GM21528 (cell line): ENCODE data around the gene CDKN2B.

Experiments used
- ATAC-seq: cut with Tn5 transposase; IDR thresholded peaks from one replicate; pipeline ENCODE4 v1.9.1; 2021; ENCODE audit warnings: mild to moderate bottlenecking, moderate library complexity; ENCODE audit not compliant: unreplicated experiment, low FRiP score

Gene CDKN2B

DNA sequence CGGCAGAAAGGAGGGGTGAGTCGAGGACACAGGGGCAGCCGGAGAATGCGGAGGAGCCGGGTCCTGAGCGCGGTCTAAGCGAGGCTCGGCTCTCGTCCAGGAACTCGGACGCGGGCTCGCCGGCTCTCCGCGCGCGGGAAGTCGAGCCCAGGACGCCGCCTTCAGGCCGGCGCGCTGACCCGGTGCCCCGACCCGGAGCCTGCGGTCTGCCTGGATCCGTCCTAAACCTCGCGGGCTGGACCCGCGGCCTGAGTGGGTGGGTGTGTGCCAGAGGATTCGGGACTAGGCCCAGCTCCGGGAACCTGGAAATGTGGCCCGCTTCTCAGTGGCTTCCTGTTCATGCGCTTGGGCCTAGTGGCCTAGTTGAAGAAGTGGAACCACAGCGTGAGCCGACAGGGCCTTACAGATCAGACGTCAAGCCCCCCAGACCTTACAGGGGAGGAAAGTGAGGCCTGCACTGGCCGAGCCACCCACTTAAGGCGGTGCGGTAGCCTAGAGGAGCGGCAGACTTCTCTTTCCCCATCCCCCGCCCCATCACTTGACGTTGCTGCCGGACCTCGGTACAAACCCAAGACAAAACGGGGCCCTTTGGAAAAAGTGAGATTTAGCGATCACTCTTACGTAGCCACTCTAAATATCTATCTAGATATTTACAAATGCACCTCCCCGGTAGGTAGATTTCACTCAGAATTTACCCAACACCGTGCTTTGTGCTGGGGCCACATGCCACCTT, 13.3 kb downstream of the CDKN2B start:
- ATAC-seq: peak; percentile 27

DNA sequence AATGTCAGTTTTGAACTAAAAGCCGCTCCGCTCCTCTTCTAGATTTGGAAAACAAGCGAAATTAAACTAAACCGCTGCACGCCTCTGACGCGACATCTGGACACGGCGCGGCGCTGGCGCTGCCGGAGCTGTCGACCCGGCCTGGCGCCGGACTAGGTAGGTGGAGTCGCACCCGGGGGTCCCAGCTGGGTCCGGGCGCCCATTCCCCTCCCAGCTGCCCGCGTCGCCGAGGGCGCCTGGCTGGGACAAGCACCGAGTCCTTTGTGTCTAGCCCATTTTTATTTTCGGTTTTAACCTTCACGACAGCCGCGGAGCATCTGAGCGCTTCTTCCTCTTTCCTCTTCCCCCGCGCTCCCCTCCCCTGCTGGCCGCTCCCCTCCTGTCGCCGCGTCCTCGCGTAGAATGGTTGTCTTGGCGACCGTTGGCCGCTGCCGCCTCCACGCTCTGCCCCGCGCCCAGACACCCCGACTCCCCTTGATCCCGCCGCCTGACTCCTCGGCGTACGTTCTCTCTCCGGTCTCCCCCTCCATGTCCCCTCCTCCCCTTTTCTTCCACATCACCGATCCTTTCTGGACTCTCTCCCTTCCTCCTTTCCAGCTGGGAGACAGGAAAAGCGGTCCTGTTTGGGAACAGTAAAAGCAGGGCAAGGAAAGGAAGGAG, 14.0 kb downstream of the CDKN2B start:
- peak; percentile 86 for ATAC-seq

DNA sequence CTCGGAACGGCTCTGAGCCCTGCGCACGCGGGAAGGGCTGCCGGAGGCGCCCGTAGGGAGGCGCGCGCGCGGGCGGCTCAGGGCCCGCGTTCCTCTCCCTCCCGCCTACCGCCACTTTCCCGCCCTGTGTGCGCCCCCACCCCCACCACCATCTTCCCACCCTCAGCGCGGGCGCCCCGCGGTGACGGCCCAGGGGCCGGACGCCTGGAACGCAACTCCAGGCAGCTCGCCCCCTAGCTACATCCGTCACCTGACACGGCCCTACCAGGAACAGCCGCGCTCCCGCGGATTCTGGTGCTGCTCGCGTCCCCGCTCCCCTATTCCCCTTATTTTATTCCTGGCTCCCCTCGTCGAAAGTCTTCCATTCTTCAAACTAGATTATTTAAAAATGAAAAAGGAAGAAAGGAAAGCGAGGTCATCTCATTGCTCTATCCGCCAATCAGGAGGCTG, 14.5 kb downstream of the CDKN2B start, which contains the start of gene CDKN2B-AS1:
CDKN2B-AS1 (plus strand) TSS at position 236 of the 450 bp plus-strand sequence.
- ATAC-seq: peak; percentile 62

DNA sequence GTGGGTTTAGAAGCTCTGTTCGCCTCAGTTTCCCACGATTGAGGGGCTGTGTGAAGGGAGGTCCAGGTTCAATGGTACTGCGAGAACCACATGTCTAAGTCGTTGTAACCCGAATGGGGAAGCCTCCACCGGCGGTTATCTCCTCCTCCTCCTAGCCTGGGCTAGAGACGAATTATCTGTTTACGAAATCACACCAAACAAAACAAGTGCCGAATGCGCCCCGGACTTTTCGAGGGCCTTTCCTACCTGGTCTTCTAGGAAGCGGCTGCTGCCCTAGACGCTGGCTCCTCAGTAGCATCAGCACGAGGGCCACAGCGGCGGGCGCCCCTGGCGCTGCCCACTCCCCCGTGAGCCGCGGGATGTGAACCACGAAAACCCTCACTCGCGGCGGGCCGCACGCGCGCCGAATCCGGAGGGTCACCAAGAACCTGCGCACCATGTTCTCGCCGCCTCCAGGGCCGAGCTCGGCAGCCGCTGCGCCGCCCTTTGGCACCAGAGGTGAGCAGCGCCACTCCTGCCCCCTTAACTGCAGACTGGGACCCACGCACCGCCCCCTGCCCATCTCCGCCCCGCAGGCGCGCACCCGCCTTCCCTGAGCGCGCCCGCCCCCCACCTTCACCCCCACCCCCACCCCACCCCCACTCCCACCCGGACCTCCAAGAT, 15.1 kb downstream of the CDKN2B start, which contains the start of gene CDKN2A:
CDKN2A (minus strand) TSS at position 500 of the 663 bp plus-strand sequence.
- peak; percentile 42 for ATAC-seq

DNA sequence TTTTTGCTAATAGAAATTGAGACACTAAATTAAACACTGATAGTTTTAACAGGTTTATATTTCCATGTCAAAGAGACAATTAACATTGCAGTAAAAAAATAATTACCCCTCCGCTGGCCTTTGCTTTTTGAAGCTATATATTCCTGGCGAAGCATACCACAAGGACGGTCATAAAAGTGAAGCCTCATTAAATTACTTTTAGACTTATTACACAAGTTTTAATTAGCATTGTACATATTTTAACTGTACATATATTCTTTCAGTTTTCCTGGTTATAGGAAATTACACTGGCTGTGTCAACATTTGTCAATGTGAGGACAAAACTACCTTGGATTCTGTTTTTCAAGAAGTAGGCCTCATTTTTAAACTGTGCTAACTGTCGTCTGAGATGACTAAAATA, 16.1 kb downstream of the CDKN2B start:
- ATAC-seq: no peak

DNA sequence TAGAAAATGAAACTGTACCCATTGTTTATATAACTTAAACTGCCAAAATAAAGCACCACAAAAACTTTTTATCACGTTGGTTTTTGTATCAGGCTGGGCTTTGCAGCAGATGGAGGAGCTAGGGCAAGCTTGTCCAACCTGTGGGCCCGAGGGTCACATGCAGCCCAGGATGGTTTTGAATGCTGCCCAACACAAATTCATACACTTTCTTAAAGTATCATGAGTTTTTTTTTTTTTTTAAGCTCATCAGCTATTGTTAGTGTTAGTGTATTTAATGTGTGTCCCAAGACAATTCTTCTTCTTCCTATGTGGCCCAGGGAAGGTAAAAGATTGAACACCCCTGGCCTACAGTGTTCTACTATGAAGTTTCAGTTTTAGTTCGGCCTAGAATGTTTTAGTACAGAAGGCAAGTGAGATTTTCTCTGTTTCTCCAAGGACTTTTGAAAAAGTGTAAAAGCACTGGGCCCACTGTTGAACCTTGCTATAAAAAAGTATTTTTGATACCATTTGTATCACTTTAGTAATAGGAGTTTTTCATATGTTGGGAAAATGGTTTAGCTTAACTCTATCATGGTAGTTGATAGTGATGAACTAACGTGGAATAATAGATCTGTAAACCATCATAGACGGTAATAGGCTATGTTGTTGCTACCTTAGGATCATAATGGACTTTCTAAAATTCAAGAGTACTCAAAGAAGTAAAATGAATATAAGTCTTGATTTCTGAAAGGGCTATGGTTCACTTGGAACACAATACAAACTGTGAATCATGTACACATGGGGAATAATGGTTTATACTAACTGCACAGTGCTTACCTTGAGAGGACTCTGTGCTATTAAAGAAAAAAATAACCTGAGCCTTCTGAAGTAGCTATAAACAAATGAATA, 17.8 kb downstream of the CDKN2B start:
- ATAC-seq: no peak

DNA sequence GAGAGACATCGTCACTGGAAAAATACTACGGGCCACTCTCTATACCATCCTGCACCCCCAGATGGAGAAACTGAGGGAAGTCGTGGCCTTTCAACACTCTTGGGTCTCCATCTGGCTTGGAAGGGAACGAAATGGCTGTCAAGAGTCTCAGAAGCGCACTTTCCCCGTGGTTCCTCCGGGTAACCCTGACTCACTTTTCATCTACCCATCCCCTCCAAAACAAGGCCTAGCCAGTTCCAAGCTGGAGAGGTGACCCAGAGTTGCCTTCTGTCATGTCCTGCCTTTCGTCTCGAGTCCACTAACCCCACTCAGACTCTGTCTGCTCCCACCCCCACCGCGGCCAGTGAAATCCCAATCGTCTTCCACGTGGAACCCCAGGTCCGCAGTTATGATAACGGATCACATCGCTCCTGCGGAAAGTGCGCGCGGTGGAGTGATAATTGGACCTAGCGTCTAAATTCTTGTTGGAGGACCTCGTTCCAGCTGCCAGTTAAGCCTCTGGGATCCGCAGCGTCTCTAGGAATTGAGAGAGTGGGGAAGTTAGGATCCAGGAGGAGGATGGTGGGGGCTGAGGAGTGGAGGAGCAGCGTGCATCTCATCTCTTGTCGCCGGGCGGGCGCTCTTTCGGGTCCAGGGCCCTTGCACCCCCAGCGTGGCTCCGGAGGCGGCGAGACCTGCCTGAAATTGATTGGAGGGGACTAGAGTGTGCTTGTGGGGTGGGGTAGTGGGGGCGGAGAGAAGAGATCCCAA, 19.5 kb downstream of the CDKN2B start:
- ATAC-seq: no peak

DNA sequence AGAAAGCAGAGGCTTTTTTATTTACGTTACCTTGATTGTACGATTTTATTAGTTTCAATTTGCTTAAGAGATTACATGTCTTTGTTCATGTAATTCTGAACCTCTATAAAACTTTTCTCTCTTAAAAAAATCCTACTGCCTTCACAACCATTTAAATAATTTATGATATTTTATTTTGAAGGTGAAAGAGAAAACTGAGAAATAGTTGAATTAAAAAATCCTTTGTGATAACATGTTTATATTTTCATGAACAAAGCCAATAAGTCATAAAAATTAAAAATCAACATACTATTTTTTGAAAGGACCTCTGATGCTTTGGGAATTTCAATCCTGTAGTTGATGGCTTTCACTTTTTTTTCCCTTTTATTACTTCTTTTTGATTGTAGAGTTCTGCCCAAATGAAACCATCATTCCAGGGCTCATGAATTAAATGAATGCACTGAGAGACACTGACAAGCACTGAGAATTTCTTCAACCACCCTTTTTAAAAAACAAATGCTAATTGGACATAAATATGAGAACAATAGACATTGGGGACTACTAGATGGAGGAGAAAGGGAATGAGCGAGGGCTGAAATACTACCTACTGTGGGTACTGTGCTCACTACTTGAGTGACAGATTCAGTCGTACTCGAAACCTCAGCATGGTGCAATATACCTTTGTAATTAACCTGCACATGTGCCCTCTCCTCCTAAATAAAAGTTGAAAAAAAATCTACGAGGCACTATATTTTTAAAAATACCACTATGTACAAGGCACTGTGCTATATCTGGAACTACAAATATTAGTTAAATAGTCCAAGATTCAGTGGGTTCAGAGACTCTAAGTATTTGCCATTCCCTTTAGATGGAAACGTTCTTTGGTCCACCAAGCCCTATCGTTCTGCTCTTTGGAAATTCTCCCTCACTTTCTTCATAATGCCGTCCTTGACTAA, 20.8 kb downstream of the CDKN2B start:
- ATAC-seq: no peak

DNA sequence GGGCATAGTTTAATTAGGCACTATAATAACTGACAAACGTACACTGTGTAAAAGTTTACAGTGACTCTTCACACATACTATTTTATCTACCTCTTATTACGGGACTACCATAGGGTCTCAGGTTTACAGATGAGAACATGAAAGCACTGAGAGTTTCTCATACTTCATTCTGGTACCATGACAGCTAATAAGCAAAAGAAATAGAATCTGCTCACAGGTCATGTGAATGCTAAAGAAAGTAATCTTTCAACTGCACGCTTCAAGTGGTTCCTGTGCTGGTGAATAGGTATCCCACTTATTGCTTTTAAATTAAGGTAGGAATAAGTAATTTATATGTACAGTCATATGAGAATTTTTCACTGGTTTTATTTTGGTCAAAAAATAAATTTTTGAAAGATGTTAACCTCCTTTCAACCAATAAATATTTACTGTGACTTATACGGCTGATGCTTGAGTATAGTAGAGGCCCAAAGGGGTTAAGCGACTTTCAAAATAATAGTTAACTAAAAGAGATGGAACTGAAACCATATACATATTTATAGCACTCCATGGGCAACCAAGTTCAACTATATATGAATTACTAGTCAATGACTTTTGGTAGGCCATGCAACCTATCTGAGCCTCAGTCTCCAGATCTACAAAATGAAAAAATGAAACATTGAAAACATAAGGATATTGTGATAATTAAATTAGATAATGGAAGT, 23.0 kb downstream of the CDKN2B start:
- ATAC-seq: peak; percentile 57

DNA sequence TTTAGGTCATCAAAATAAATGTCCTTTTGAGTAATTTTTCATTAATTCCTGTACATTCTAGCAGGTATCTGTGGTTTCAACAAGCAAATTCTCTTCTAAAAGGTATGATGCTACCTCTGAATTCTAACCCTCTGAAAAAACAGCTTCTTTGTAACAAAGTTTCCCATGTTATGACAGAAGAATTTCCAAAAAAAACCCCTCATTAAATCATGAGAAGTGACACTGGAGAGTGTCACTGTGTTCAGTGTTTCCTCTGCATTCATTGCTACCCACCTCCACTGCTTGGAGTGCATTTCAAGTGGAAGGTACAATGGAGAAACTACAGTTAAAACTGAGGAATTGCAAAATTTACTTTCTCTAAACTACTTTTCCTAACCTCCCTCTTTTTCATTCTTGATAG, 25.0 kb downstream of the CDKN2B start:
- ATAC-seq: no peak

DNA sequence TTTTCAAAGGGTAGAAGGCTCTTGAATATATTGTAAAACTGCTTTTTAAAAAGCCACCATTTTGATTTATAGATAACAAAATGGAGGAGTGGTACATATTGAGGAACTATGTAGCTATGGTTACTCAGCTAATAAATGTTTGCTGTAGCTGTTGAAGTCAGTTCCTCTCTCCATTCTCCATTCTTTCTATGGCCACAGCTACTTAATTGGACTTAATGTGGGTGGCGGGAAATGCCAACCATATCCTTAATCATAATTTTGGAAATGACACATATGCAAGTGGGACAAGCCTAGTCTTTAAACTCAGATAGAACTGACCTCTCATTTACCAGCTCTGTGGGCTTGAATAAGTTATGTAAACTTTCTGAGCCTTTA, 25.6 kb downstream of the CDKN2B start:
- ATAC-seq: no peak

DNA sequence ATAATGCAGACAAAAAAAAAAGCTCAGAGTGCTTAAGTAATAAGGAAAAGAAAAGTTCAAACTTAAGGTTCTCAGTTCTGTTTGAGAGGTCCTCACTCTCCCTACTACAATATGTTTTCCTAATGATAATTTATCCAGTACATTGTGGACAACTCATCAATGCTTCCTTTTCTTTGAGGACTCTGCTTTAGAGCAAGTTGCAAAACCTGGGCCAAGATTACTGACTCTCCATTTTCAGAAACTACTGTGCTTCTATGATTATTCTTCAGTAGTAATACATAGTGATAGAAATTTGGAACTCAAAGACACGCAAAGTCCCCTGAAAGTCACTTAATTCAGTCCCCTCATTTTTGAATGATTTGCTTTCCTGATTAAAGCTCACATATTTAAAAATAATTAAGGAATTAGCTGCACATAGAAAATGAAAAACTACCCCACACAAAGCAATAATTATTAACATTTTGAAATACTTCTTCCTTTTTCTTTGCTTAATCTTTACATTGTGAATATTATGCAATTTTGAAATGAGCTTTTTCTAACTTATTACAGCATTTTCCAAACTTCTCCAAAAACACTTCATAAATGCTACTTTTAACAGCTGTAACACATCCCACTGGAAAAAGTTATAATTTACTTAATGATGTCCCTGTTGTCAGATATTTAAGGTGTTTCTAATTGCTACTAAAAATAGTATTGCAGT, 26.1 kb downstream of the CDKN2B start:
- ATAC-seq: no peak

DNA sequence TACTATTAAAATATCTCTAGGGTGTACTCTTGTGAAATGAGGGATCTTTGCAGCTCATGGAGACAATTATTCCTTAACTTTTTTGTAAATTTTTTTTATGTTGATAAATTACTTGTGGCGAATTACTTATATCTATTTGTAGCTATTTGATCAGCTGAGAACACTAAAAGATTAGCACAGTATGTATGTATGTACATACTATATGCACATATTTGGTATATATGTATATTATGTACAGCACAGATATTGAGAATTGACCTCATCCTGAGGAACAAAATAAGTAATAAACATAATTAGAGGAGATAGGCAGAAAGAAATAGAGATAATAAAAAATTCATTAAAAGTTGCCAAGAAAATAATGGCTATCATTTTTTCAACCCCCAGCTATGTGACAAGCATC, 26.7 kb downstream of the CDKN2B start:
- no peak for ATAC-seq

DNA sequence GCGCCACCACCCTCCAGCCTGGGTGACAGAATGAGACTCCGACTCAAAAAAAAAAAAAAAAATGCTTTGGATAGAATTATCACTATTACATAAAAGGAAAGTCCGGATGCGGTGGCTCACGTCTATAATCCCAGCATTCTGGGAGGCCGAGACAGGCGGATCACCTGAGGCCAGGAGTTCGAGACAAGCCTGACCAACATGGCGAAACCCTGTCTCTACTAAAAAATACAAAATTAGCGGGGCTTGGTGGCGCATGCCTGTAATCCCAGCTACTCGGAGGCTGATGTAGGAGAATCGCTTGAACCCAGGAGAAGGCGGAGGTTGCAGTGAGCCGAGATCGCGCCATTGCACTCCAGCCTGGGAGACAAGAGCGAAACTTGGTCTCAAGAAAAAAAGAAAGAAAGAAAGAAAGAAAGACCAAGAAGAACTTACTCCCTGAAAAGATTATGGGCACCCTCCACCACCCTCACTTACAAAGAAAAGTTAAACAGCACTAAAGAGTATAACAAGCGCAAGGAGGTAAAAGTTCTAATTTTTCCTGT, 32.7 kb downstream of the CDKN2B start:
- no peak for ATAC-seq

DNA sequence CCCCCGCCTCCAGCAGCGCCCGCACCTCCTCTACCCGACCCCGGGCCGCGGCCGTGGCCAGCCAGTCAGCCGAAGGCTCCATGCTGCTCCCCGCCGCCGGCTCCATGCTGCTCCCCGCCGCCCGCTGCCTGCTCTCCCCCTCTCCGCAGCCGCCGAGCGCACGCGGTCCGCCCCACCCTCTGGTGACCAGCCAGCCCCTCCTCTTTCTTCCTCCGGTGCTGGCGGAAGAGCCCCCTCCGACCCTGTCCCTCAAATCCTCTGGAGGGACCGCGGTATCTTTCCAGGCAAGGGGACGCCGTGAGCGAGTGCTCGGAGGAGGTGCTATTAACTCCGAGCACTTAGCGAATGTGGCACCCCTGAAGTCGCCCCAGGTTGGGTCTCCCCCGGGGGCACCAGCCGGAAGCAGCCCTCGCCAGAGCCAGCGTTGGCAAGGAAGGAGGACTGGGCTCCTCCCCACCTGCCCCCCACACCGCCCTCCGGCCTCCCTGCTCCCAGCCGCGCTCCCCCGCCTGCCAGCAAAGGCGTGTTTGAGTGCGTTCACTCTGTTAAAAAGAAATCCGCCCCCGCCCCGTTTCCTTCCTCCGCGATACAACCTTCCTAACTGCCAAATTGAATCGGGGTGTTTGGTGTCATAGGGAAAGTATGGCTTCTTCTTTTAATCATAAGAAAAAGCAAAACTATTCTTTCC, 34.2 kb downstream of the CDKN2B start:
- ATAC-seq: peak; percentile 78

DNA sequence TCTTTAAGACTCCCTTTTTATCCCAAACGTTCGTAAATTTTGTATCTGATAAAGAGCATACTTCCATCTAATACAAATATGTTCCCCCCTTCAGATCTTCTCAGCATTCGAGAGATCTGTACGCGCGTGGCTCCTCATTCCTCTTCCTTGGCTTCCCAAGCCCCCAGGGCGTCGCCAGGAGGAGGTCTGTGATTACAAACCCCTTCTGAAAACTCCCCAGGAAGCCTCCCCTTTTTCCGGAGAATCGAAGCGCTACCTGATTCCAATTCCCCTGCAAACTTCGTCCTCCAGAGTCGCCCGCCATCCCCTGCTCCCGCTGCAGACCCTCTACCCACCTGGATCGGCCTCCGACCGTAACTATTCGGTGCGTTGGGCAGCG, 34.8 kb downstream of the CDKN2B start:
- no peak for ATAC-seq

DNA sequence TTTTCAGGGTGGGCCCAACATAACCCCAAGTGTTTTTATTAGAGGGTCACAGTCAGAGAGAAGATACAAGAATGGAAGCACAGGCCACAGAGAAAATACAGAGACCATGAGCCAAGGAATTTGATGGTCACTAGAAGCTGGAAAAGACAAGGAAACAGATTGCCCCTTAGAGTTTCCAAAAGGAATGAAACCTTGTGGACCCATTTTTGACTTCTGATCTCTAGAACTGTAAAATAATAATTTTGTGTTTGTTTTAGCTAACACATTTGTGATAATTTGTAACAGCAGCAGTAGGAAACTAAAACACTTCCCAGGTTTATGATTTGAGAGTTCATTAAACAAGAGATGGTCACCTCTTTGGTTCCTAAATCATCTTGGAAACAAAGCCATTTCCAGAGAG, 36.7 kb downstream of the CDKN2B start:
- no peak for ATAC-seq
